MM.1S (cell line): ENCODE results near the gene RC3H2.
"Not testable (repeated sequence)": the region's sequence is repeated elsewhere in the genome, so short reads cannot be mapped to it uniquely, and the experiment has no call there.

ENCODE experiments used
- DNase-seq: peaks from one replicate; pipeline ENCODE4 v3.0.0-alpha.2; 2015
- H2AFZ ChIP-seq: fragments of 300-600 bp; sonication (generic); 2 replicates; pipeline ENCODE4 v1.6.0; 2016; ENCODE audit warnings: antibody characterized with exemption, low read length
- H3F3A ChIP-seq: fragments of 300-600 bp; sonication (generic); 2 replicates; pipeline ENCODE4 v1.6.1; 2016; ENCODE audit warnings: mild to moderate bottlenecking, antibody characterized with exemption, low read length, moderate library complexity, mixed read lengths; ENCODE audit not compliant: insufficient read depth
- H3K27ac ChIP-seq: fragments of 300-600 bp; sonication (generic); 2 replicates; pipeline ENCODE4 v1.5.1; 2016; ENCODE audit warnings: mild to moderate bottlenecking, low read length
- H3K27me3 ChIP-seq: fragments of 300-600 bp; sonication (generic); replicated peaks from 2 replicates; pipeline ENCODE4 v1.6.0; 2016; ENCODE audit warnings: low read length; ENCODE audit not compliant: insufficient read depth
- H3K36me3 ChIP-seq: fragments of 300-600 bp; sonication (generic); replicated peaks from 2 replicates; pipeline ENCODE4 v1.6.1; 2016; ENCODE audit warnings: mild to moderate bottlenecking, low read length, mixed read lengths; ENCODE audit not compliant: insufficient read depth
- H3K4me1 ChIP-seq: fragments of 300-600 bp; sonication (generic); 2 replicates; pipeline ENCODE4 v1.6.1; 2016; ENCODE audit warnings: low read length, mixed read lengths
- H3K4me2 ChIP-seq: fragments of 300-600 bp; sonication (generic); 2 replicates; pipeline ENCODE4 v1.6.0; 2016; ENCODE audit warnings: low read depth, low read length
- H3K4me3 ChIP-seq: fragments of 300-600 bp; sonication (generic); 2 replicates; pipeline ENCODE4 v1.5.1; 2016; ENCODE audit warnings: low read length, mixed read lengths
- H3K79me2 ChIP-seq: fragments of 300-600 bp; sonication (generic); 2 replicates; pipeline ENCODE4 v1.6.1; 2016; ENCODE audit warnings: mixed run types, low read length, mixed read lengths
- H3K9ac ChIP-seq: fragments of 300-600 bp; sonication (generic); 2 replicates; pipeline ENCODE4 v1.6.1; 2016; ENCODE audit warnings: low read length, mixed read lengths
- H3K9me2 ChIP-seq: fragments of 300-600 bp; sonication (generic); replicated peaks from 2 replicates; pipeline ENCODE4 v1.6.1; 2016; ENCODE audit warnings: mild to moderate bottlenecking, low read length, mixed read lengths; ENCODE audit not compliant: insufficient read depth
- H3K9me3 ChIP-seq: fragments of 300-600 bp; sonication (generic); replicated peaks from 2 replicates; pipeline ENCODE4 v1.6.1; 2016; ENCODE audit warnings: mild to moderate bottlenecking, low read length, mixed read lengths; ENCODE audit not compliant: insufficient read depth
- H4K20me1 ChIP-seq: fragments of 300-600 bp; sonication (generic); 2 replicates; pipeline ENCODE4 v1.6.1; 2016; ENCODE audit warnings: mild to moderate bottlenecking, low read length, moderate library complexity, mixed read lengths; ENCODE audit not compliant: insufficient read depth
- CTCF ChIP-seq: fragments of 300-600 bp; sonication (generic); IDR thresholded peaks from 2 replicates; pipeline ENCODE4 v1.5.1; 2016; ENCODE audit warnings: antibody characterized with exemption, low read length, mixed read lengths
- EZH2 ChIP-seq: fragments of 300-600 bp; sonication (generic); optimal IDR thresholded peaks from 2 replicates; pipeline ENCODE3; 2017; ENCODE audit warnings: low read depth, mild to moderate bottlenecking, antibody characterized with exemption, low read length, mixed read lengths
- EZH2phosphoT487 ChIP-seq: fragments of 300-600 bp; sonication (generic); IDR thresholded peaks from 2 replicates; pipeline ENCODE4 v1.6.1; 2018; ENCODE audit warnings: antibody characterized with exemption, low read length

RC3H2 gene

GRCh38 chr9:122812736-122813135, 92.4 kb downstream of the RC3H2 start:
- Histone ChIP-seq H2AFZ (no peak overlapping the region), H3K27me3 (no peaks in the 10 kb centered on the region), H4K20me1 (no peaks in the 10 kb centered on the region), H3F3A (no peaks in the 10 kb centered on the region), H3K36me3 (no peaks in the 10 kb centered on the region), H3K27ac (no peak overlapping the region), H3K4me2 (no peak overlapping the region), H3K9ac (no peak overlapping the region), H3K79me2 (no peaks in the 10 kb centered on the region), H3K9me2 (no peaks in the 10 kb centered on the region), H3K4me3 (no peak overlapping the region), H3K9me3 (no peaks in the 10 kb centered on the region), H3K4me1 (no peaks in the 10 kb centered on the region)
- no peak for TF ChIP-seq CTCF
- TF ChIP-seq EZH2 = no peak
- no peak for TF ChIP-seq EZH2phosphoT487
- no peak for DNase-seq

- no peak overlapping the region for H3K27ac ChIP-seq
- no peaks in the 10 kb centered on the region for H4K20me1 ChIP-seq
- H3F3A ChIP-seq = no peaks in the 10 kb centered on the region
- peak; percentile 77 for TF ChIP-seq CTCF
- no peak for TF ChIP-seq EZH2
- no peaks in the 10 kb centered on the region for H3K79me2 ChIP-seq
- no peaks in the 10 kb centered on the region for H3K9me3 ChIP-seq
- H3K36me3 ChIP-seq = no peaks in the 10 kb centered on the region
- H2AFZ ChIP-seq = peak overlapping the region; percentile 40; the same call in 1 of the 2 replicates
- no peaks in the 10 kb centered on the region for H3K9me2 ChIP-seq
- H3K4me3 ChIP-seq = no peak overlapping the region
- H3K4me2 ChIP-seq = no peak overlapping the region
- no peaks in the 10 kb centered on the region for H3K27me3 ChIP-seq
- H3K9ac ChIP-seq = no peak overlapping the region
- no peaks in the 10 kb centered on the region for H3K4me1 ChIP-seq
- peak; percentile 80 for DNase-seq
These were observed 94.7 kb downstream of the RC3H2 start for GRCh38 chr9:122810306-122810946.

GRCh38 chr9:122809261-122809660, 95.9 kb downstream of the RC3H2 start:
- H3K27me3 ChIP-seq, H3K9me3 ChIP-seq, H3K79me2 ChIP-seq, H2AFZ ChIP-seq, H3K4me3 ChIP-seq, H3K9me2 ChIP-seq, H3K4me1 ChIP-seq, DNase-seq, H3K27ac ChIP-seq, H3F3A ChIP-seq, H3K36me3 ChIP-seq, H4K20me1 ChIP-seq, H3K4me2 ChIP-seq, H3K9ac ChIP-seq: not testable (repeated sequence)

- Histone ChIP-seq H3K9ac (no peak overlapping the region), H3K36me3 (no peaks in the 10 kb centered on the region), H3K4me1 (no peaks in the 10 kb centered on the region), H3K79me2 (no peaks in the 10 kb centered on the region), H4K20me1 (no peaks in the 10 kb centered on the region), H3K4me3 (no peak overlapping the region), H3K27me3 (no peaks in the 10 kb centered on the region), H3K9me2 (no peaks in the 10 kb centered on the region), H3K27ac (no peak overlapping the region), H2AFZ (no peak overlapping the region), H3K9me3 (no peaks in the 10 kb centered on the region), H3K4me2 (no peak overlapping the region), H3F3A (no peaks in the 10 kb centered on the region)
- TF ChIP-seq EZH2 = no peak
- no peak for TF ChIP-seq CTCF
- no peak for TF ChIP-seq EZH2phosphoT487
- DNase-seq = no peak
These were observed 97.0 kb downstream of the RC3H2 start for GRCh38 chr9:122808141-122808540.
